ENCODE measurements around the gene ME3.
A peak's percentile ranks its signal among the peaks of the same experiment; 100 is the strongest.
"Not testable (repeated sequence)": the region's sequence is repeated elsewhere in the genome, so short reads cannot be mapped to it uniquely, and the experiment has no call there.

The ME3 gene

GRCh38 chr11:86446924-86447285, 225.5 kb downstream of the ME3 start:
- H3K27me3 Mint-ChIP-seq, result no peaks in the 10 kb centered on the region
- H3K9me3 Mint-ChIP-seq, result no peaks in the 10 kb centered on the region
- DNase-seq (ENCODE audit: low spot score in 2 of 2) (no peak), ATAC-seq (ENCODE audit: low read depth) (no peak)
- H3K36me3 Mint-ChIP-seq, result no peaks in the 10 kb centered on the region
- no peaks in the 10 kb centered on the region for H3K4me1 Mint-ChIP-seq
- H3K27ac Mint-ChIP-seq, result no peak overlapping the region
- H3K4me3 Mint-ChIP-seq, result no peak overlapping the region

GRCh38 chr11:86446163-86446923, 226.1 kb downstream of the ME3 start:
- no peak overlapping the region for H3K4me3 Mint-ChIP-seq
- no peaks in the 10 kb centered on the region for H3K9me3 Mint-ChIP-seq
- ATAC-seq (ENCODE audit: low read depth), result no peak
- no peaks in the 10 kb centered on the region for H3K4me1 Mint-ChIP-seq
- no peak overlapping the region for H3K27ac Mint-ChIP-seq
- no peaks in the 10 kb centered on the region for H3K27me3 Mint-ChIP-seq
- H3K36me3 Mint-ChIP-seq, result no peaks in the 10 kb centered on the region
- no peak for DNase-seq (ENCODE audit: low spot score in 2 of 2)

- H3K27me3 Mint-ChIP-seq, result peaks cover 2% of the 10 kb centered on the region
- no peaks in the 10 kb centered on the region for H3K4me1 Mint-ChIP-seq
- no peak overlapping the region for H3K4me3 Mint-ChIP-seq
- ATAC-seq (ENCODE audit: low read depth) (no peak), DNase-seq (ENCODE audit: low spot score in 2 of 2) (no peak)
- no peak overlapping the region for H3K27ac Mint-ChIP-seq
- H3K9me3 Mint-ChIP-seq, result no peaks in the 10 kb centered on the region
- no peaks in the 10 kb centered on the region for H3K36me3 Mint-ChIP-seq
Measured at GRCh38 chr11:86444981-86445380, 227.4 kb downstream of the ME3 start.

GRCh38 chr11:86443415-86443814, 229.0 kb downstream of the ME3 start:
- no peak overlapping the region for H3K27ac Mint-ChIP-seq
- H3K36me3 Mint-ChIP-seq, result no peaks in the 10 kb centered on the region
- H3K9me3 Mint-ChIP-seq, result no peaks in the 10 kb centered on the region
- ATAC-seq (ENCODE audit: low read depth) (no peak), DNase-seq (ENCODE audit: low spot score in 2 of 2) (no peak)
- H3K4me1 Mint-ChIP-seq, result no peaks in the 10 kb centered on the region
- no peak overlapping the region for H3K4me3 Mint-ChIP-seq
- H3K27me3 Mint-ChIP-seq, result peaks cover 2% of the 10 kb centered on the region

- H3K27me3 Mint-ChIP-seq, result peaks cover 2% of the 10 kb centered on the region
- no peaks in the 10 kb centered on the region for H3K9me3 Mint-ChIP-seq
- no peak overlapping the region for H3K27ac Mint-ChIP-seq
- no peaks in the 10 kb centered on the region for H3K36me3 Mint-ChIP-seq
- ATAC-seq (ENCODE audit: low read depth) (no peak), DNase-seq (ENCODE audit: low spot score in 2 of 2) (no peak)
- H3K4me3 Mint-ChIP-seq, result no peak overlapping the region
- H3K4me1 Mint-ChIP-seq, result no peaks in the 10 kb centered on the region
Measured at GRCh38 chr11:86442827-86443226, 229.6 kb downstream of the ME3 start.

GRCh38 chr11:86442420-86442819, 230.0 kb downstream of the ME3 start:
- H3K4me3 Mint-ChIP-seq, result no peak overlapping the region
- DNase-seq (ENCODE audit: low spot score in 2 of 2), result no peak
- no peak overlapping the region for H3K27ac Mint-ChIP-seq

GRCh38 chr11:86440843-86441242, 231.6 kb downstream of the ME3 start:
- no peak overlapping the region for H3K27ac Mint-ChIP-seq

More at GRCh38 chr11:86442420-86442819, 230.0 kb downstream of the ME3 start:
- Mint-ChIP-seq H3K4me1 (no peaks in the 10 kb centered on the region), H3K36me3 (no peaks in the 10 kb centered on the region), H3K9me3 (no peaks in the 10 kb centered on the region), H3K27me3 (peaks cover 2% of the 10 kb centered on the region)
- ATAC-seq (ENCODE audit: low read depth), result no peak

GRCh38 chr11:86440305-86440716, 232.1 kb downstream of the ME3 start:
- DNase-seq (ENCODE audit: low spot score in 2 of 2), result no peak
- Mint-ChIP-seq H3K9me3 (no peaks in the 10 kb centered on the region), H3K4me1 (no peaks in the 10 kb centered on the region), H3K4me3 (no peak overlapping the region), H3K27ac (no peak overlapping the region), H3K27me3 (peaks cover 2% of the 10 kb centered on the region), H3K36me3 (no peaks in the 10 kb centered on the region)
- no peak for ATAC-seq (ENCODE audit: low read depth)

More at GRCh38 chr11:86440843-86441242, 231.6 kb downstream of the ME3 start:
- Mint-ChIP-seq H3K9me3 (no peaks in the 10 kb centered on the region), H3K27me3 (peaks cover 2% of the 10 kb centered on the region), H3K36me3 (no peaks in the 10 kb centered on the region), H3K4me3 (no peak overlapping the region), H3K4me1 (no peaks in the 10 kb centered on the region)
- no peak for ATAC-seq (ENCODE audit: low read depth)
- no peak for DNase-seq (ENCODE audit: low spot score in 2 of 2)

GRCh38 chr11:86438685-86439084, 233.7 kb downstream of the ME3 start:
- H3K4me3 Mint-ChIP-seq, result no peak overlapping the region
- H3K27me3 Mint-ChIP-seq, result peaks cover 2% of the 10 kb centered on the region
- no peaks in the 10 kb centered on the region for H3K36me3 Mint-ChIP-seq
- no peak overlapping the region for H3K27ac Mint-ChIP-seq
- no peaks in the 10 kb centered on the region for H3K4me1 Mint-ChIP-seq
- no peaks in the 10 kb centered on the region for H3K9me3 Mint-ChIP-seq
- ATAC-seq (ENCODE audit: low read depth), result no peak
- no peak for DNase-seq (ENCODE audit: low spot score in 2 of 2)

- H3K36me3 Mint-ChIP-seq, result no peaks in the 10 kb centered on the region
- DNase-seq (ENCODE audit: low spot score in 2 of 2), result no peak
- no peak overlapping the region for H3K4me3 Mint-ChIP-seq
- no peaks in the 10 kb centered on the region for H3K9me3 Mint-ChIP-seq
- no peak for ATAC-seq (ENCODE audit: low read depth)
- no peaks in the 10 kb centered on the region for H3K4me1 Mint-ChIP-seq
- H3K27me3 Mint-ChIP-seq, result peaks cover 1% of the 10 kb centered on the region
- H3K27ac Mint-ChIP-seq, result no peak overlapping the region
Measured at GRCh38 chr11:86435711-86436110, 236.7 kb downstream of the ME3 start.

- H3K9me3 Mint-ChIP-seq; ATAC-seq (ENCODE audit: low read depth); H3K27me3 Mint-ChIP-seq; H3K4me1 Mint-ChIP-seq; H3K27ac Mint-ChIP-seq; DNase-seq (ENCODE audit: low spot score in 2 of 2); H3K4me3 Mint-ChIP-seq; H3K36me3 Mint-ChIP-seq: not testable (repeated sequence)
Measured at GRCh38 chr11:86433361-86434095, 238.9 kb downstream of the ME3 start.

GRCh38 chr11:86431258-86431657, 241.2 kb downstream of the ME3 start:
- Mint-ChIP-seq H3K27ac (no peak overlapping the region), H3K36me3 (no peaks in the 10 kb centered on the region), H3K4me3 (peak overlapping the region; percentile 80), H3K9me3 (peaks cover 6% of the 10 kb centered on the region), H3K27me3 (peaks cover 1% of the 10 kb centered on the region), H3K4me1 (no peaks in the 10 kb centered on the region)
- no peak for DNase-seq (ENCODE audit: low spot score in 2 of 2)
- ATAC-seq (ENCODE audit: low read depth), result peak; percentile 26

GRCh38 chr11:86427441-86427840, 245.0 kb downstream of the ME3 start:
- H3K4me1 Mint-ChIP-seq, result no peaks in the 10 kb centered on the region
- H3K9me3 Mint-ChIP-seq, result peaks cover 8% of the 10 kb centered on the region

GRCh38 chr11:86423488-86423887, 248.9 kb downstream of the ME3 start:
- not testable (repeated sequence) for H3K4me3 Mint-ChIP-seq; H3K27ac Mint-ChIP-seq; H3K36me3 Mint-ChIP-seq; H3K4me1 Mint-ChIP-seq; ATAC-seq (ENCODE audit: low read depth); H3K9me3 Mint-ChIP-seq; DNase-seq (ENCODE audit: low spot score in 2 of 2); H3K27me3 Mint-ChIP-seq

More at GRCh38 chr11:86427441-86427840, 245.0 kb downstream of the ME3 start:
- H3K27ac Mint-ChIP-seq, result no peak overlapping the region
- peaks cover 1% of the 10 kb centered on the region for H3K27me3 Mint-ChIP-seq
- H3K4me3 Mint-ChIP-seq, result no peak overlapping the region
- DNase-seq (ENCODE audit: low spot score in 2 of 2) (no peak), ATAC-seq (ENCODE audit: low read depth) (no peak)
- no peaks in the 10 kb centered on the region for H3K36me3 Mint-ChIP-seq
